Right renal cortex interstitium (tissue), 3 donors: ENCODE data around the gene ZCCHC2. TPM values are rescaled to one million over a fixed set of nuclear protein-coding genes. Genes with fewer than 3 reads are reported as not detected.

Experiments
- DNase-seq, 3 donors: peaks; one replicate each; pipeline ENCODE4 v3.0.0-alpha.2; 2013; ENCODE audit warnings: low read depth in 3 of 3, low spot score in 2 of 3
- polyA plus RNA-seq, 3 donors: library from polyadenylated mRNA; unstranded; fragments of 120-200 nt; gene quantifications; one replicate each; pipeline ENCODE4 v1.2.1, GENCODE V29; 2013; ENCODE audit not compliant: insufficient read length in 3 of 3

ZCCHC2 gene
- 10 to 100 TPM; 14.5 to 16.5 (median 15.6) TPM for polyA plus RNA-seq

DNA sequence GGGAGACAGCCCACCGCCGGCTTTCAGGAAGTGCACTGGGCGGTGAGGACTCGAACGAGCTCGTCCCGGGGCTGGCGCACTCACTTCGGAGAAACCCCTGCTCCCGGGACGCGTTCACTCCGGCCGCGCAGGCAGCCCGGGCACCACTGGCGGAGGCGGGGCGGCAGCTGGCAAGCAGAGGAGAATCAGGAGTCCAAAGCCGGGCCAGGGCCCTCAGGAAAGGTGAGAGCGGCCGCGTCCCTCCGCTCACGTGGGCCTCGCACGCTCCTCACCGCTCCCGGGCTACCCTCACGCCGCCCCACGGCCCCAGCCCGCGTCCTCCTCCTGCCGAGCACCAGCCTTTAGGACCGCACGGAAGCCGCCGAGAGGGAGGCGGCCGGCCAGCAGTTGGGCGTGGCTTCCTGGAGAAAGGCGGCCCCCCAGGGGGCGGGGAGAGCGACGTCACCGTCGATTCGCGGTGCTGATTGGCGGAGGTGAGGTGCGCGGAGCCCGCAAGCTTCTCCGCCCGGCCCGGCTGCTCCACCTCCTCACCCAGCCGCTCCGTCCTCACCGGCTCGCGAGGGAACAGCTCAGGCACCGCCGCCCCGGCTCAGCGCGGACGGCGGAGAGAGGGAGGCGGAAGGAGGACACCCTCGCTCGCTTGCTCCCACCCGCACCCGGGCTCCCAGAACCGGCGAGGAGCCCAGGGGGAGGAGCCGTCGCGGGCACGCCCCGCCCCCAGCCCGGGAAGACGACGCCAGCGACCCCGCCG lies at the start of gene ZCCHC2:
Gene ZCCHC2, plus strand, starts transcription at position 522 of the 751 bp plus-strand sequence. CDS start 400 bp downstream, outside the sequence.
- peak; percentile 91 to 93 (median 92) for DNase-seq

DNA sequence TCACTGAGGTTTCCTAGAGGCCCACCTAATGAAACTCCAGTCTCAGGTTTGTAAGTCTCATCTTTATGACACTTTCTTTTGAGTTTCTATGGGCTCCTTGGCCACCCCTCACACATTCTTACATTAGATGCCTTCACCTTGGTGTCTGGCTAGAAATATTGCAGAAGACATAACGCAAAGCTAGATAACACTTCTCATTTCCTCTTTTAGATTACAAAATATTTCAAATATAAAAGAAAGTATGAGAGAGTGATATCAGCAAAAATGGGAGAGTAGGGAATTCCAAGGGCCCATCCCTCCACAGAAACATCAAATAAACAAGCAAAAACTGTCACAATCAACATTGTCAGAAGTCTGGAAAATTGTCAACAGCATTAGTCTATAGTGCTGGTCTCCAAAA lies 43.3 kb upstream of the ZCCHC2 start:
- no peak for DNase-seq

DNA sequence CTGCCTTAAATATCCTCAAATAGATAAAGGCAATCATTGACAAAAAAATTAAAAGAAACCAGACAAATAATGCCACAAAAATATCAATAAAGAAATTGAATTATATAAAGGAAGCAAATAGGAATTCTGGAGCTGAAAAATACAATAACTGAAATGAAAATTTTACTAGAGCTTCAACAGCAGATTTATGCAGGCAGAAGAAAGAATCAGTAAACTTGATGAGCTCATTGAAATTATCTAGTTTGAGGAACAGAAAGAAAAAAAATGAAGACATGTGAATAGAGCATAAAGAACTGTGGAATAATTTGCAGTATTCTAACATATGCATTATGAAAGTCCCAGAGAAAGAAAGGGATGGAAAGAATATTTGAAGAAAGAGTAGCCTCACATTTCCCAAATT lies 41.9 kb upstream of the ZCCHC2 start:
- DNase-seq, result no peak

DNA sequence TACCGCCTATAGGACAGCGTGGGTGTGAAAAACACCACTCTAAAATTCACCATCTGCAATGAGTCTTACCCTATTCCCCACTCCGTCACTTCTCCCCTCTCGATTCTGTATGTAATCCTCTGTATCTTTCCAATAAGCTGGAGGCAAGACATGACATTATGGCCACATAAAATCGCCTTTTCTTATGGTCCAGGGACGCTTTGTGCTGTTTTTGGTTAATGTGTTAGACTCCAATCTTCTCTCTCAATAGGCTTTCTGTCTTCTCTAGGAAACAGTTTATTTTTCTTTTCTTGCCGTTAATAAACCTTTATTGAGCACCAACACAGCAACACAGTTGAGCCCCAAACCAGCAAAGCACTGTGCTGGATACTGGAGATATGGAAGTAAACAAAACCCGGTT lies 37.9 kb upstream of the ZCCHC2 start:
- no peak for DNase-seq

DNA sequence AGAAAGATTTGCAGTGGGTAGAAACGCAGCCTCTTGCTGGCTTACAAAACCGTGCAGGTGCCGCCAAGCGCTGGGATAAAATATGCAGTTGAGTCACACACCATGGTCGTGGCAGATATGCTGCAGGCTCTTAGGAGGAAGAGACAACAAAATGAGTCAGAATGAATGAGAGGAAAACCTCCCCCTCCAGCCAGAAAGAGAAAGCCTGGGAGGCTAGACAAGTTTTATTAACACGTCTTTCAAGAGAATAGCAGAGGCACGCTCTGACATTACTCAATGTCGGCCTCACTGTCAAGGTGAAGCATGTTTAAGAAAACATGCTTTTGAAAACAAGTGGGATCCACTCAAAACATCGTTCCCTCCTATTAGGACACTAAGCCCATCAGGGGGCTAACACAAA lies 37.1 kb upstream of the ZCCHC2 start:
- DNase-seq, result no peak

DNA sequence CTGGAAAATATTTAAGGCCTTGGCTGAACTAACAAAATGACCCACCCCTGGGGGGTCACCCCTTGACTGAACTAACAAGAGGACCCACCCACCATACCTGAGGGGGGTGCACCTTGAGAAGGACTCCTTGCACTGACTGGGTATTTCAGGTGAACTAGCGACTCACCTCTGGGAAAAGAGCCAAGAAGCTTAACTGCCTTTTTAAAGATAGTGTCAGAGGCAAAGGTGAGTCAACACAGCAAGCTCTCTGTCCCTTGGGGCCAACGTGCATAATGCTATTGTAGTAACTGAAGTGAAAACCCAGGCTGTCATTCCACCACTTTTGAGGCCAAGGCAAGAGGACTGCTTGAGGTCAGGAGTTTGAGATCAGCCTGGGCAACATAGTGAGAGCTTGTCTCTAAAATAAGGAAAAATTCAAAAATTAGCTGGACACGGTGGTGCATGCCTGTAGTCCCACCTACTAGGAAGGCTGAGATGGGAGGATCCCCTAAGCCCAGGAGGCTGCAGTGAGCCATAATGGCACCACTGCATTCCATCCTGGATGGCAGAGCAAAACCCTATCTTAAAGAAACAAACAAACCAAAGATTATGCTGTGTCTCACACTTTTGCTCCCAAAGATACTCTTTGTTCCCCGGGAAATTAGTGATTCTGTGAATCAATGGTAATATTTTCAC lies 36.4 kb upstream of the ZCCHC2 start:
- DNase-seq, result no peak

DNA sequence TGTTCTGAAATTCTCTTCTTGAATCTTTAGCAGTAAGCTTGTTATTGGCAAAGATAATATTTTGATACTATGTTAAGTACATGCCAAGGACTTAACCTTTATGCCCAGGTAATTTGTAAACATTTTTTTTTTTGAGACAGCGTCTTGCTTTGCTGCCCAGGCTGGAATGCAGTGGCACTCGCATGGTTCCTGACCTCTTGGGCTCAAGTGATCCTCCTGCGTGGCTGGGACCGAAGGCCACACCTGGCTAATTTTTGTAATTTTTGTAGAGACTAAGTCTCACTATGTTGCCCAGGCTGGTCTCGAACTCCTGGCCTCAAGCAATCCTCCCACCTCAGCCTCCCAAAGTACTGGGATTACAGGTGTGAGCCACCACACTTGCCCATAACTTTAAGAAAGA lies 35.7 kb upstream of the ZCCHC2 start:
- no peak for DNase-seq

DNA sequence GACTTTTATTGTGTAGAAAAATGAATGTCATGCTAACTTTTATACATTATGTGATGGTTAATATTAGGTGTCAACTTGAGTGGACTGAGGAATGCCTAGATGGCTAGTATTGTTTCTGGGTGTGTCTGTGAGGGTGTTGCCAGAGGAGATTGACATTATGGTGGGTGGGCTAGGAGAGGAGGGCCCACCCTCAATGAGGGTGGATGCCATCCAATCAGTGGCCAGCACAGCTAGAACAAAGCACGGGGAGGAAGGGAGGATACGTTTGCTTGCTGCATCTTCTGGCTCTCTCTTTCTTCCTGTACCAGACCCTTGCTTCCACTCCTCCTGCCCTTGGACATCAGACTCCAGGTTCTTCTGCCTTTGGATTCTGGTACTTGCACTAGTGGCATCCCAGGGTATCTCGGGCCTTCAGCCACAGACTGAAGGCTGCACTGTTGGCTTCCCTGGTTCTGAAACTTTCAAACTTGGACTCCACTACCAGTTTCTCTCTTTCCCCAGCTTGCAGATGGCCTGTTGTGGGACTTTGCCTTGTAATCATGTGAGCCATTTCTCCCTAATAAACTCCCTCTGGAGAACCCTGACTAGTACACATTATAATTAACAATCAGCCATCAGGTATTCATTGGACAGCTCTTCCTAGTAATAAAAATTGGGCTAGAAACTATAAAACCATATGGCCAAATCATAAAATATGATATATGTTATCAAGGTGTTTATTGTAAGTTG lies 31.7 kb upstream of the ZCCHC2 start:
- DNase-seq, result no peak

DNA sequence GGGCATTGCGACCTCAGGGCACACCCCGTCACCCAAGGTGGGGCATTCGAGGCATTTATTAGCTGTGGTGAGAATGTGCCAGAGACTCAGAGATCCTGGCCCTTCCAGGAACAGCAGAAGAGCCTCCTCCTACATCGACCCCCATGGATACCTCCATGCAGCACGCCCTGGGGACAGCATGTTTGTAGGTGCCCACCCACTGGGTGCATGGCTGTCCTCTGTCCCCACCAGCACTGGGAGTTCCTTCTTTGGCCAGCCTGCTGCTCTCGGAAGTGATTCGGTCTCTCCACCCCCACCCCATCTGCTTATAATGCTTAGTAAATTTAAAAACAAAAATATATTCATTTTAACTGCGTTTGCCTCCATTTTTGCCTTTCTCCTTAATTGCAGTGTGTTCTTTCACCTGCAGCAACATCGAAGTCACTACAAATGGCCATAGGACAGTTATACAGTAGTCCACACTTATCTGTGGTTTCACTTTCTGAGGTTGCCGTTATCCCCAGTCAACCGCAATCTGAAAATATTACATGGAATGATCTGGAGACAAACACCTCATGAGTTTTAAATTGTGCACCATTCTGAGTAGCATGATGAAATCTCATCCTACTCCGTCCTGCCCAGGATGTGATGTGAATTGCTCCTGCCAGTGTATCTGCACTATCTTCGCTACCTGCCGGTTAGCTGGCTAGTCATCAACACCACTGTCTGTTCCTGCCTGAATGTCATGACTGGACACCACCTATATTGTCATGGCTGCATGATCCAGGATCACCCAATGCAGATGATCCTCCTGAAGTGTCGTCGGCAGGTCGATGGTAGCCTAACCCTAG lies 29.6 kb upstream of the ZCCHC2 start:
- no peak for DNase-seq

DNA sequence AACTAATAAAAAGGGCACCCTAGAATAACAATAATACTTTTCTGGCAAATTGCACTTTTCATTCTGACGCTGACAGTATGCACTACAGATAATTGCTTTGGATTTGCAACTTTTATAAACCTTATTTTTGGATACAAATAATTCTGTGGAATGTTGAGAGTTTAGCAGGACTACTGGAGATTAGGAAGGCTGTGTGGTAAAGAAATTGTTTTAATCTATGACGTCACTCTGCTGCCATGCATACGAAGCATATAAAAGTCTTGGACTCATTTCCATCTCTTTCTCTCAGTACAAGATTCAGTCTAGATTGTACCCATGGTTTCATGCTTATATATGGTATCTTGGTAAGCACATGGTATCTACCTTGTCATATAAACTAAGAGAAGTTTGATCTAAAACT lies 28.1 kb upstream of the ZCCHC2 start:
- DNase-seq, result no peak

DNA sequence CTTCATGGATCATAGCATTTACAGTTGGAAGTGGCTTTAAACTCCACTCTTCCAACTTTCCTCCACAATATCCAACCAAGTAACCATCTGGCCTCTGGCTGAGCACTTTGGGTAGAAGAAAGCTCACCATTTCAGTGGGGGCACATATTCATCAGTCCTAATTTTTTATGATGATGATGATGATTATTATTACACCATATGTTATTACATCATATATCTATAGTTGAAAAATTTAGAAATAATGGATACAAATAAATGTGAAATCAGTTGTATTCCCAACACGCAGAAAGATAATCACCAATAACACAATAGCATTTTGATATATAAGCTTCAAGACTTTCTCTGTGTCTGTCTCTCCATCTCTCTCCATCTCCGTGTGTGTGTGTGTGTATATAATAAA lies 26.6 kb upstream of the ZCCHC2 start:
- no peak for DNase-seq

DNA sequence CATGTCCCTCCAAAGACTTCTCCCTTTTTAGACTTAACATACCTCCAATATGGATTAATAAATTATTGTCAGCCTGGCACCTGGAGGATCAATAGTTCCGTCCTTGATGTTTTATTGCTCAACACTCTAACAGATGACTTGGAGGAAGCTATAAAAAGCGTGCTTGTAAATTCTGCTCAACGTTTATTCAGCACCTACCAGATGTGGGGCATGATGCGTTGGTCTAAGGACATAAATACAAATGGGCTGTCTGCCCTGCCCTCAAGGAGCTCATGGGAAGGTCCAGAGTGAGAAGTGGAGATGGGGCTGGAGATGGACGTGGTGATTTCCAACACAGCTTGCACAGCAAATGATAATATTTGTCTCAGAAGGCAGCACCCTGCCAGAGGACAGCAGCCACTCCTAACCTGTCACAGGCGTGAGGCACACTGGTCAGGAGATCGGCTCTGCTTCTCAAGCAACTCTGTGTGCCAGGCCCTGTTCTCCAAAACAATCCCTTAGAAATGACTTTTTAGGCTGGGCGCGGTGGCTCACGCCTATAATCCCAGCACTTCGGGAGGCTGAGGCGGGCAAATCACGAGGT lies 25.5 kb upstream of the ZCCHC2 start:
- no peak for DNase-seq

DNA sequence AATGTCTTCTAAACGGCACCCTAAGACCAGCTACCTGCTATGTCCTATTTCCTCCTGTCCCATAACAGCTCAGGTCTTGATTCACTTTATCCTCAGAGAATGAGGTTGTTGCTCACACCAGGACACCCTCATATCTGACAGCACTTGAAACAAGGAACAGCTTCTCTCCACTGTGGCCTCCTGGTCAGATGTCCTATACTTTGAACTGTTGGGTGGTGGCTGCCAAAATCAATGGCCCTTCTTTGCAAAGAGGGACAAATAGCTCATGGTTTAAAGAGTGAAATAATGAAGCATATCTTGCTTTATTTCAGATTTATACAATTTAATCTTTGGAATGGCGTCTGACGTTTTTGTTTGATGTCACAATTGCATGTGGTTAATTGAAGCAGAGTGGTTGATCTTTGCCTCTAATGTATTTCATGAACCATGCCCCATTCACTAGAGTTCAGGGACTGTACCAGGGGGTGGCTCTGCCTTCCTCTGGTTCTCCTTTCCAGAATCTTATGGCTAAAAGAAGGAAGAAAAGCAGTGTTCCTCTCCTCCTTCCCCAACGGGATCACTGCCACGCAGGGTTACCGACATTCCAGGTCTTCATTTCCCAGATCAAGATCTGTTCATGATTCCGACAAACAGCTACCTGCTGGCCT lies 24.1 kb upstream of the ZCCHC2 start:
- DNase-seq, result no peak

DNA sequence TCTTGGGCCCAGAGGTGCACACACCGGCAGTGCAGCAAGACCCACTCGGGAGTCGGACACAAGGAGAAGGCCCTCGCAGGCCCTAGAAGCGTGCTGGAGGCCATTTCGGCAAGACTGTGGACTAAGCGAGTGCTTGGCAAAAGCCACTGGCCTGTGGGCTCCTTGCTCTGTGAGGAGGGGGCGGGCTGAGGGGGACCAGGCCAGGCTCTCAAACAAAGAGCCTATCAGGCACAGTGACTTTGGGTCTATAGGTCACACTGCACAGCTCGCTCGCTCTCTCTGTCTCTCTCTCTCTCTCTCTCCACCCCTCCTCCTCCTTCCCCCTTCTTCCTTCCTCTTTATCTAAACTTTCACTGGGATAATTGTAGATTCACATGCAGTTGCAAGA lies 23.6 kb upstream of the ZCCHC2 start:
- no peak for DNase-seq

DNA sequence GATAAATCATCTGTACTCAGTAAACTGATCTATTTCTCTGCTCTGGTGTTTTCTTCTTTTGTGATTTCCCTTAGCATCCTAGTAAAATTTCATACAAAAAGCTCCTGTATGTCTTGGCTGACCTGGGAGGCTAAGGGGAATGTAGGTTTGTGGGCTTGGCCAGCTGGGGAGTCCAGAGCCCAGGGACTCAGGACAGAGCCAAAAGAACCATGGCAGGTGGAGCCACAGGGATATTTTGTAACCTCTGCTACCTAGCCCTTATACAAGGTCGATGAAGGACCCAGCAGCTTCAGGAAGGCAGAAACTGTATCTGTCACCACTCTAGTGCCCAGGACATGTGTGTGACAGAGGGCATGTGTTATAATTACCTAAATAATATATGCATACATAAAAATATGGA lies 22.7 kb upstream of the ZCCHC2 start:
- DNase-seq, result no peak

DNA sequence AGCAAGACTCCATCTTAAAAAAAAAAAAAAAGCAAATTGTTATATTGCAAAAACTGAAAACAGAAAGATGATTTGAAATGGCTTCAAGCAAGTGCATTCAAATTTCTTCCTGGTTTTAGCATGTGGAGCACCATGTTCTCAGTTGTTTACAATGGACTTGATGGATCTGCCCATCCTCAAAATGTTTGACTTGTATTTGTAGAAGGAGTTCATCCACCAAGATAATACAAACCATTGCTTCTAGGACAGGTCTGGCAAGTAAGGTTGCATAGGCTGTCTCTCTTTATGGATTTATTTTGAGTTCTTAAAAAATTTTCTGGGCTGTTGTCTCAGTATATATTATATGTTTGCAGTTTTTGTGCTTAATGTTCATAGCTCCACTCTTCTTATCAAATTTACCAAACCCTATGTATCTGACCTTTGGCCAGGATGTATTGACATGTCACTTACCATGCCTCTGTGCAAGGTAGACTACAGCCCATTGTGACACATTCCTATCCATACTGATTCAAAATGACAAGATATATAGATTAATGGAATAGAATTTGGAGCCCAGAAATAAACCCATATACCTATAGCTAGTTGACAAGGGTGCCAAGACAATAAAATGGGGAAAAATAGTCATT lies 21.7 kb upstream of the ZCCHC2 start:
- no peak for DNase-seq

DNA sequence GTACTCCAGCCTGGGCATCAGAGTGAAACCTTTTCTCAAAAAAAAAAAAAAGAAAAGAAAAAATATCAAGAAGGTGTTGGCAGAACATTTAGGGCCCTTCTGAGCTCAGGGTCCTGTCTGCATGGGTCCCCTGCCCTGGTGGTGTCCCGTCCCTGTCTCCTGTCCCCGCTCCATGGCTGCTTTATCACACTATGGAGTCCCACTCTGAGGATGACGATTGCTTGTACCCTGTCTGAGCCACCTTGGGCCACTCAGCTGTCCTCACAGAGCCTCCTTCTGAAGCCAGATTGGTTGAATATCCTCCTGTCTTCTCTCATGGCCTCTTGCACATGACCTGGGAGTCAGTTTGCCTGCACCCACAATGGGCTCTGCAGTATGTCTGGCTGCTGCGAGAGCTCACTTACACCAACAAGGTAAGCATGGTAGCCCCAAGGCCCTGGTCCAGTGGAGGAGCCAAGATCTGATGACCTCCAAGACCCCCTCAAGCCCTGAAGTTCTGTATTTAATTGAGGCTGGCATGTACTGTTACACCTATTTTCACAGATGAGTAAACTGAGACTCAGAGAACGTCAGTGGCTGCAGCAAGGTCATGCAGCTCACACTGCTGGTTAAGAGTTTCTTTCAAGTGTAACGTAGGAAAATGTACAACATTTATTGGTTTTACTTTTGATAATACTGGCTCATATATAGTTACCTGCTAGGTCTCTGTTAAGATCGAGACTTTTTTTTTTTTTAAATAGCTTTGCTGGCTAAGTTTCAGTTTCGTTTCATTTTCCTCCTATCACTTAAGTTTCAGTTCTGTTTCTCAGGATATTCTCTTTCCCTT lies 16.9 kb upstream of the ZCCHC2 start:
- DNase-seq, result no peak

DNA sequence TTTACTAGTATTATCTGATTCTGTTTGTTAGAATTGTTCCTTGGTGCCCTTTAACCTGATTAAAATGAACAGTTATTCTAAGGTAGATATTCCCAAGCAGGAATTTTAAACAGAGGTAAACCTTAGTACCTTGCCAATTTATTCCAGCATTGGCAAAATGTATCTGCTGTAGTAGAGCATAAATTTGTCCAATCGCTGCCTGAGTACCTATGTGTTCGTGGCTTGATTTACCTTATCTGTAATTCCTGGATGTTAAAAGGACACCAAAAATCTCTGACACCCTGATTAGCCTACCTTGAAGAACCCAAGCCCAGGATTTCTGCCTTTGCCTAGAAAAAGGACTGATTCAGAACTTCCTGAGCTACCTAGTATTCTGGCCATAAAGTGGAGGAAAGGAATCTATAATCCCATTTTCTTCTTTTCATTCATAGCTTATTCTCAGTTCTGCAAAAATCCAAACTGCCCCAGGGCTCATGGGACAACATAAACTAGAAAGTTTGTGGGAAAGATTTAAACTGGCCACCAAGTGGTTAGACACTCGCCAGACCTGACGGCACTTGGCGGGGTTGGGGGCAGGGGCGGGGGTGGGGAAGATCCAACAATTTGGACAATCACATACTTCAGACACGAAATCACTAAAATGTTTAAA lies 16.2 kb upstream of the ZCCHC2 start:
- DNase-seq, result no peak
